ENCODE data around the gene WSCD1.

The WSCD1 gene

DNA sequence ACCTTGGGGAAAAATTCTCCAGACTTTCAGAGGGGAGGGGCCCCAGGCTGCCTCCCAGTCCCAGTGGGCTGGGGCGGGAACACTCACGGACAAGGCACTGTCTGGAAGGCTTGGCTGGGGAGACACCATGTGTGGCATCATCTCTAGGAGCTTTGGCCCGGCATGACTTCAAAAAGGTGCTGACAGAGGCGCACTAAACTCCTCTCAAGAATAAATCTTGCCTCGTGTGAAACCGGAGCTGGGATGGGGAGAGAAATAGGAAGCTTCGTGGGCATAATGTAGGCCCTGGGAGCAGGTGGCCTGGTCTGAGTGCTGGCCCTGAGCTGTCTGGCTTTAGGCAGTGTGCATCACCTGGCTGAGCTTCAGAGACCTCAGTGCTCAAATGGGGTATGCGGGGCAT lies 5.7 kb downstream of the WSCD1 start:
- TF ChIP-seq ZFX (IDR thresholded peaks at IDR 0.05; ENCODE audit: borderline replicate concordance) (no peak), CTCF (IDR thresholded peaks at IDR 0.05) (no peak)
- H3K27ac ChIP-seq: no peak overlapping the region

DNA sequence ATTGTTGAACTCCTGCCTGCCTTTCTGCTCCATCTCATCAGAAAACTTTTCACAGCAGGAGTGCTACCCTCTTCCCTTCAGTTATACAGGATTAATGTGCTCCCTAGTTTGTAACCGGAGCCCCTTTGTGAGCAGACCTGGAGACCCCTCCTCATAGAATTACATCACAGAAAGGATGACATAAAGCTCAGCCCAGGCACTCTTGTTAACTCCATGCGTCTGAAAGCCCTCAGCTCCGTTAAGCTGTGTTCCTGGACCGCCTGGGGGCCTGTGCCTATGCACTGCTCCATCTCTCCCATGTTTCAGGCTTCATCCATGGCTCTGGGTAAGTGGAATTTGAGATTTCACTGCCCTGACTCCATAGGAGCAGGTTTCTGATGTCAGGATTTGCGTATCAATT lies 7.6 kb downstream of the WSCD1 start:
- no peak for TF ChIP-seq CTCF (IDR thresholded peaks at IDR 0.05)
- TF ChIP-seq ZFX (IDR thresholded peaks at IDR 0.05; ENCODE audit: borderline replicate concordance): no peak
- no peak overlapping the region for H3K27ac ChIP-seq

GRCh38 chr17:6078458-6078871 lies 8.3 kb downstream of the WSCD1 start:
- no peak overlapping the region for H3K27ac ChIP-seq
- TF ChIP-seq ZFX (IDR thresholded peaks at IDR 0.05; ENCODE audit: borderline replicate concordance) (no peak), CTCF (IDR thresholded peaks at IDR 0.05) (no peak)

- TF ChIP-seq ZFX (IDR thresholded peaks at IDR 0.05; ENCODE audit: borderline replicate concordance) (no peak), CTCF (IDR thresholded peaks at IDR 0.05) (no peak)
- no peak overlapping the region for H3K27ac ChIP-seq
Observed at GRCh38 chr17:6079155-6079888, 9.1 kb downstream of the WSCD1 start.

- no peak for TF ChIP-seq CTCF (IDR thresholded peaks at IDR 0.05)
- TF ChIP-seq ZFX (IDR thresholded peaks at IDR 0.05; ENCODE audit: borderline replicate concordance): no peak
- H3K27ac ChIP-seq: no peak overlapping the region
Observed at GRCh38 chr17:6079960-6080359, 9.8 kb downstream of the WSCD1 start.

DNA sequence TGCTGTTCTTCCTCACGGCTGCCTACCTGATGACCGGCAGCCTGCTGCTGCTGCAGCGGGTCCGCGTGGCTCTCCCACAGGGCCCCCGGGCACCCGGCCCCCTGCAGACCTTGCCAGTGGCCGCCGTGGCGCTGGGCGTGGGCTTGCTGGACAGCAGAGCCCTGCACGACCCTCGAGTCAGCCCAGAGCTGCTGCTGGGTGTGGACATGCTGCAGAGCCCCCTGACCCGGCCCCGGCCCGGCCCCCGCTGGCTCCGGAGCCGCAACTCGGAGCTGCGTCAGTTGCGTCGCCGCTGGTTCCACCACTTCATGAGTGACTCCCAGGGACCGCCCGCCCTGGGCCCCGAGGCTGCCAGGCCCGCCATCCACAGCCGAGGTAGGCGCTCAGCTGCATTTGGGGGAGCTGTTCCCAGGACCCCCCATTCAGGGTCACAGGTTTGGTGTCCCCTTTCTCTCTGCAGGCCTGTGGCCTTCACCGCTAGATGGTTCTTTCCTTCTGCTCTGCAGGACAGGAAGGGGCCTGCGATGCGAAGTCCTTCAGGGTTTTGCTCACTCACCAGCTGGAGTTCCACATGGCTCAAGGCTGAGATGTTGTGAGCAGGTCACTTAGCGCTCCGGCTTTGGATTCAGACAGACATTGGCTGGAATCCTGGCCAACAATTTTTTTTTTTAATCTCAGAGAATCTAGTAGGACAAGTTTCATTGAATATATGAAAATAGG lies 10.7 kb downstream of the WSCD1 start:
- TF ChIP-seq ZFX (IDR thresholded peaks at IDR 0.05; ENCODE audit: borderline replicate concordance) (no peak), CTCF (IDR thresholded peaks at IDR 0.05) (no peak)
- no peak overlapping the region for H3K27ac ChIP-seq

DNA sequence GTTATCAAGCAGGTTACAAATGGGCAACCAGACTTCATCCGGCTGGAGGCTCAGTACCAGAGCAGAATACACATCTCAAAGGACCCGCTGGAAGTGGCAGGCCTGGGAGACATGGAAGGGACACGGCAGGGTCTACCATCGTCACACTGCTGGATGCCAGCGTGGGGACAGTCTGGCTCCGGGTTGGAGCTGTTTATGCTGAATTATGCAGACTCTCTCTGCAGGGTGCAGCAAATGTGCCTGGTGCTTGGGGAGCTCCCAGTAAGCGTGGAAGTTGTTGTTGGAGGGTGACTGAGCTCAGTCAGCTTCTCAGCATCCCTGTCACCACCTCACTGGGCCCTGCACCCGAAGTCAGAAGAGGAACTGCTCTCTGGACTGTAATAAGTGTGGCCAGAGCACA lies 12.2 kb downstream of the WSCD1 start:
- TF ChIP-seq CTCF (IDR thresholded peaks at IDR 0.05): no peak
- no peak for TF ChIP-seq ZFX (IDR thresholded peaks at IDR 0.05; ENCODE audit: borderline replicate concordance)

More for the DNA sequence above, 12.2 kb downstream of the WSCD1 start:
- H3K27ac ChIP-seq: no peak overlapping the region

Measured in 22Rv1 (cell line).